ENCODE measurements around the gene UBE2C.
"Not testable (repeated sequence)": the region's sequence is repeated elsewhere in the genome, so short reads cannot be mapped to it uniquely, and the experiment has no call there.

UBE2C gene

DNA sequence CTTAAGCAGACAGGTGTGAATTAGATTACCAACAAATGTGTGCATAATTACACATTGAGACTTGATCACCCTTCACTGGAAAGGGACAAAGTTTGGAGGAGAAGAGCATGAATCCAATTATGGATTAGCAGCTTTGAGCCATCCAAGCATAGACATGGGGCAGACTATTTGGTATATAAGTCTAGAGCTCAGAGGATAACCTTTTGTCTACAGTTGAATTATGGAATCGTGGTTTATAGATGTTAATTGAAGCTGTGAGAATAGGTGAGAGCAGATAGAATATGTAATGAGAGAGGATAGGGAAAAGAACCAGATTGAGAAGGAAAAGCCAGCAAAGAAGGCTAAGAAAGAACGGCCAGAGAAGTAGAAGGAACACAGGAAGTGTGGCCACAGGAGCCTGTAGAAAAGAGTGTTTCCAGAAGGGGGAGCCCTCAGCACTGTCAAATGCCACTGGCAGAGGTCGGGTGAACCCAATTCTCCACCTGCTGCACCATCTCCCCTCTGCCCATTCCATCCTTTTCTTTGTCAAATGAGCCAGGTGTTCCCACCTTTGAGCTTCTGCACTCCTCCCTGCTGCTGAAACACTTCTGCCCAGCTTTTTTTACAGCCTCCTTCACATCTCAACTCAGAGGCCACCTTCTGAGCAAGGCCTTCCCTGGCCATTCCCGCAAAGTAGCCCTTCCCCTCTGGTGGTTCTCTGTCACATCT is 13.4 kb upstream of the UBE2C start:
- DNase-seq, result peak; percentile 71

DNA sequence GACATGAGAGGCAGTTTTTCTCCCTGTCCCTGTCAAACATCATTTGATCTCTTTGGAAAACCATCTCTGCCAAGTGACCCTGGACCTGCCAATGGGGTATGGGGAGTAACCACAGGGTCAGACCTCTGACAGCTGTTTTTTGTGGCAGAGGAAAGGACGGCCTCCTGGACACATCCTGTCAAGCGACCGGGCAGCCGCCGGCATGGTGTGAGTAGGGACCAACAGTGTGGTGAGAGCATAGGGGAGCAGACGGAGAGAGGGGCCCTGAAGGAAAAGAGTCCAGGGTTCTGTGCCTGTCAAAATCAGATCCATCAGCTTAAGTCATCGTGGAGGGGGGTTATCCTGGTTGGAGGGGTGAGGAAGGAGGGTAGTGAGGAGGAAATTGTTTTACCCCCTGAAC is 10.6 kb upstream of the UBE2C start:
- DNase-seq, result no peak

DNA sequence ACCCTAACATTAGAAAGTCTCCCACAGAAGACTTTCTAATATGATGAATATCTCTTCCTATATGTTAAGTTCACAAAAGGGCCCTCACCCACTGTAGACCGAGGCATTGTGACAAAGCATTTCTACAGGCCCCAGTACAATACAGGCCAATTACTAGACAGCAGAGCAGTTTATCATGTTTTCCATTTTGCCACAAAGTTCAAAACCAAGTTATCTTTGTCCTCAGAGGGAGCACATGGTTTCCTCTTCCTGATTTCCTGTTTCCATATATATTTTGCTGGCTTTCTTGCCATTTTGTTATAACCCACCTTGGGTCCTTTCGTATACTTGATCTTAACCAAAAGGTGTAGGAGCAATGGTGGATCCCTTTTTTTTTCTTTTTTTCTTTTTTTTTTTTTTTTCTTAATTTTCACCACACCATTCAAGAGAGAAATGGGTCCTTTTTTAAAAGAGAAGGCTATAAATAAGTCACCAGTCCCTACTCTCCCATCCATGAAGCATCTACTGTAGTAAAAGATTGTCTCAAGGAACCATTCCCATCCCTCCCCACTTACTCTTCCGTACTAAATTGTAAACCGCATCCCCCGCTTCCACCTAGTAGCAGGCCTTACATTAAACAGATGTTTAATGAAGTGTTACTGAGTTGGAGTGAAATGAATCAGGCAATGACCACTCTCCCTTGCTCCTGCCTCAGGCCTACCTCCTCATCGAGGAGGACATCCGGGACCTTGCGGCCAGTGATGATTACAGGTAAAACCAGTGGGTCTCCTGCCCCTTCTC is 2.1 kb upstream of the UBE2C start:
- DNase-seq, result no peak

DNA sequence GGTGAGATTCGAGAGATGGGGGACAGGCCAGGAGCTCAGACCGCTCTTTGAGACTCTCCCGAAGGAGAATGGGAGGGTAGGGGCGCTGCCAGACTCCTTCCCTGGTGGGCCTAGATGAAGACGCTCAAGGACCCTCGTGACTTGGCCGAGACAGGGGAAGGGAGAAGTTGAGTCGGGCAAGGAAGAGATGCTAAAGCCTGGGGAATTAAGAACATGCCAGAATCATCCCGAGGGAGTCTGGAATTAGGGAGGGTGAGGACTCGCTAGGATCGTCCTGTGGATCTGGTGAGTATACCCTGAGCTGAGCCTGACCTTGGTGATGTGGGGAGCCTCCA is 529 bp downstream of the UBE2C start:
- no peak for DNase-seq

DNA sequence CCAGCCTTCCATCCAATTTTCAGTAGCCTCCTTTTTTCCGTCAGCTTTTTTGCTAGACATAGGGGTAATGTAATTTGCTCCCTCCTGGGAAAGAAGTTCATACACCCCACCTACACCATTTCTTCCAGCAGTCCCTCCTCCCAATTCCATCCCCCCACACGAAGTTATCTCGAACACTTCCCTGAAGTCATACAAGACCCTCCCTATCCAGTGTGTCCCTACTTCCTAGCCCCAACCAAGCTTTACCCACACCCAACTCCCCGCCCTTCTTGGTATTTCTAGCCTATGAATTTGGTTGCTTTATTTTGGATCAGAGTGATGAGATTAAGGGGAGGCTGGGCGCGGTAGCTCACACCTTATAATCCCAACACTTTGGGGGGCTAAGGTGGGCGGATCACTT is 1.0 kb downstream of the UBE2C start:
- DNase-seq, result no peak

DNA sequence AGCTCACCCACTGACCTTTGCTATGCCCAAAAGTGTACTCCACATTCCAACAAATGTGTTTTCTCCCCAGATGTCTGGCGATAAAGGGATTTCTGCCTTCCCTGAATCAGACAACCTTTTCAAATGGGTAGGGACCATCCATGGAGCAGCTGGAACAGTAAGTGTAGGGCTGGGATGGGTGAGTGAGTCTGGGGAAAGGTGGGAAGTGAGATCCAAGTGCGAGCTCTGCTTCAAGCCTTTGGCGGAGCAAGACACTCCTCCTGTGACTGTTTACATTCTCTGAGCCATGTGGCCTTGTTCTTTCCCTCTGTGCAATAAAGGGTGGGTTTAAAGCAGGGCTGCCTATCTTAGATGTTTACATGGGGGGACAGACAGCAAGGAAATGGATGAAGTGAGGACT is 1.9 kb downstream of the UBE2C start:
- no peak for DNase-seq

DNA sequence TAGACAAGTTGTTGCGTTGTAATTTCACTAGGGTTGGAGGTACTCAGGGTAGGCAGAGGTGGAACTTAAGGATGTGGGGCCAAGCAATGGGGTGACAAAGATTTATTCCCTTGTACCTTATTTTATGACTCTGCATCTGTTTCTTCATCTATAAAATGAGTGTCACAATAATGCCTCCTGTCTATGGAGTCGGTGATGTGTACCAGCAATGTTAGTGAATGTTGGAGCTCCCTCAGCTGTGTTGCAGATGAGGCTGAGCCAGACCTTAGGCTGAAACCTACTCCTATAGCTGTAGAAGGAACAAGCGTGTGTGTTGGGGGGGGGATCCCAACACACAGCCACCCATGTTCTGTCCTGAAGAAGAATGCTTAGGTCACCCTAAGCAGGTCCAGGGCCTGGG is 4.5 kb downstream of the UBE2C start:
- DNase-seq, result no peak

DNA sequence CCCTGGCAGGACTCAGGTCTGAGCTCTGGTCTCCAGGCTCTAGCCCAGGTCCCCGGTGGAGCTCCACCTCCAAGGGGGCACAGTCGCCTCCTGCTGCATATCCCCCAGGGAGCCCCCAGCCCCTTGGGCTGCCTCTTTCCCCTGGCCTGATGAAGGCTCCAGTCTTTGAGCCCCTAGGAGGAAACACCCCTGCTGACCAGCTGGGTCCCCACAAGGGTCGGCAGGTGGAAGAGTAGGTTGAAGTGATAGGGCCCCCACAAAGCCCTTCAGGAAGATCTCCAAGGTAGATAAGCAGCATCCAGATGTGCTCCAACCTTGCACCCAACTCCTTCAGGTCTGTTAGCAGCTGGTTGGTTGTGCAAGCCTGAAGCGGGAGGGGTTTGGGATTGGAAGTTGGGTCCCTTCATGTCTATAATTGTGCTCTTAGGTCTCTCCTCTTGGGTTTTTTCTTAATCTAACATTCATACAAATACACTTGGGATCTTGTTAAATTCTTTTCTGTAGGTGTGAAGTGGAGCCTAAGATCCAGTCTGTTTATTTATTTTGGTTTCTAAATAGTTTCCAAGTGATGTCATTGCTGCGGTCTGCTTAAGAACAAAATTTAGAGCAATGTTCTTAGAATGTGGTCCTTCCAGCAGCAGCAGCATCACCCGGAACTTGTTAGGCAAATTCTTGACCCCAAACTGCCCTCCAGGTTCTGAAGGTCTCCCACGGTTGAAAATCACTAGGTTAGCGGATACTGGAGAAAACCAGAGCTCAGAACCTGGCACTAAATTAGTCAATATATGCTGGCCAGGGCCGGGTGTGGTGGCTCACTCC is 5.1 kb downstream of the UBE2C start:
- no peak for DNase-seq

DNA sequence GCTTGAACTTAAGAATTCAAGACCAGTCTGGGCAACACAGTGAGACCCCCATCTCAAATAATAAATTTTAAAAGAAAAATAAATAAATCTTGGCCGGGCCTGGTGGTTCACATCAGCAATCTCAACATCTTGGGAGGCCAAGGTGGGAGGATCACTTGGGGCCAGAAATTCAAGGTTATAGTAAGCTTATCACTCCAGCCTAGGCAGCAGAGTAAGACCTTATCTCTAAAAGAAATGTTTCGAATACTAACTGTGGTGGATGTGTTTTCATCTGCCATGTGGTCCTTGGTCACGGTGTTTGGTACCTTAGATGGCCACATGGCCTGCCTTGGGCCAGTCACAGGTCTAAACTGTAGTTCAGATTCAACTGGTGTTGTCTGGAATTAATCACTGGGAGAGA is 5.8 kb downstream of the UBE2C start:
- DNase-seq, result no peak

DNA sequence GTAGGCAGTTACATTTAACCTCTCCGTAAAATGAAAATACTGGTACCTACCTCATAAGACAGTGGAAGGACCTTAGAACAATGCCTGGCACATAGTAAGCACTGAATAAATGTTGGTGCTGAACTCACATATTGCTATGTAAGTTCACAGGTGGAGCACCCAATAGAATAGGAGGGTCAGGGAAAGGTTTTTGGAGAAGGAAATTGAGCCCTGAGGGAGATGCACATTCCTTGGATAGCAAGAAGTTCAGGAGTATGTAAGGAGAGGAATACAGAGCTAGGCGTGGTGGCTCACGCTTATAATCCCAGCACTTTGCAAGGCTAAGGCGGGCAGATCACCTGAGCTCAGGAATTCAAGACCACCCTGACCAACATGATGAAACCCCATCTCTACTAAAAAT is 7.0 kb downstream of the UBE2C start:
- no peak for DNase-seq

DNA sequence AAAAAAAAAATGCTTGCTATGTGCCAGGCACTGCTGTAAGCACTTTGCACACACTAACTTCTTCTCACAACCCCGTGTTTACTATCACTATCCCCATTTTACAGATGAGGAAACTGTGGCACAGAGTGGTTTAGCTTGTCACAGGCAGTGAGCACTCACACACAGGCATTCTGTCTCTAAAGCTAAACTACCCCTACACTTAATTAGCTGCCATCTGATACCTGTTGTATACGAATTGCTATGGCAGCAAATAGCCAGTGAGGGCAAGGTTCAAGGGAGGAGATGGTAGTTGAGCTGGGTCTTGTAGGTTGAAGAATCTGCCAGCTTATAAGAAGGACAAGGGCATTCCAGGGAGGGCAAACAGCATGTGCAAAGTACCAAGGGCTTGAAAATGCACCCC is 9.5 kb downstream of the UBE2C start:
- DNase-seq, result peak; percentile 37

DNA sequence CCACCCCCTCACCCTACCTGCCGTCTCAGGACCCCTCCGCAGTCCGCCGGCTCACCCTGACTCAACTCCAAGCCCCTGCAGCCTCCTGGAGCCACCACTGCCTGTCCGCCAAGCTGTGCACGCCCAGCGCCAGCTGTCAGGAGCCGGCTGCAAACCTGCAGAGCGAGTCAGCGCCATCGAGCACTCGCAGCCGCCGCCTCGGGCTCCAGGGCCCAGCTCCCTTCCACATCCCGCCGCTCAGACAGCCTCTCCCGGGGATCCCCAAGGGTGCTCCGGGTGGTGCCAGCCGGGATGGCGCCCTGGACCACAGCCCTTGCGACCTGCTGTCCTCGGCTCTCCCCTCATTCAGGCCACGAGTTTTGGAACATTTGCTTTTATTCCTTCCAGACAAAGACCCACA is 10.4 kb downstream of the UBE2C start:
- peak; percentile 84 for DNase-seq

DNA sequence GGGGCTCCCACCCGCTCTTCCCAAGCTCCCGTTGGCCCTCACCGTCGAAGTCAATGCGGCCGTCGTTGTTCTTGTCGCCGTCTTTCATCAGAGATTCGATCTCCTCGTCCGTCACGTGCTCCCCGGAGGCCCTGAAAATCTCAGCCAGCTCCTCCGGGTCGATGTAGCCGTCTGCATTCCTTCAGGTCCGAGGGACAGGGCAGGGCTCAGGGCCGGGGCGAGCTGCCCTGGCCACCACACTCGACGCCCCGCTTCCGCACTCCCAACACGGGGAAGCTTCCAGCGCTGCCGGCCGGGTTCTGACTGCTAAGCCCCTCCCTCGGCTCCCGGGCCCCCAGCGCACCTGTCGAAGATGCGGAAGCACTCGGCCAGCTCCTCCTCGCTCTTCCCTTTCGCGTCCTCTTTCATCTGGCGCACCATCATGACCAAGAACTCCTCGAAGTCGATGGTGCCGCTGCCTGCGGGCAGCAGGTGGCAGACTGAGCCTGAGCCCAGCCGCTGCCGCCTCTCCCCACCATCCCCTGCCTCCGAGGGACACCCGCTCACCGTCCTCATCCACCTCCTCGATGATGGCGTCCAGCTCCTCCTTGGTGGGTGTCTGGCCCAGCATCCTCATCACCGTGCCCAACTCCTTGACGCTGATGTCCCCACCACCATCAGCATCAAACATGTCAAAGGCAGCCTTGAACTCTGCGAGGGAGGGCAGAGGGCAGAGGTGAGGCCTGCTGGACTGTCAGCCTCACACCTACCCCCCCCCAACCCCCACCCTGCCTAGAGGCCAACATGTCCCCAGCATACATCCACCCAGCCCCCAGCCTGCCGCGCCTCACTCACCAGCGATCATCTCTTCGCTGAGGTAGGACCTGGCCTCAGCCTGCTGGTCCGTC is 11.7 kb downstream of the UBE2C start:
- no peak for DNase-seq

DNA sequence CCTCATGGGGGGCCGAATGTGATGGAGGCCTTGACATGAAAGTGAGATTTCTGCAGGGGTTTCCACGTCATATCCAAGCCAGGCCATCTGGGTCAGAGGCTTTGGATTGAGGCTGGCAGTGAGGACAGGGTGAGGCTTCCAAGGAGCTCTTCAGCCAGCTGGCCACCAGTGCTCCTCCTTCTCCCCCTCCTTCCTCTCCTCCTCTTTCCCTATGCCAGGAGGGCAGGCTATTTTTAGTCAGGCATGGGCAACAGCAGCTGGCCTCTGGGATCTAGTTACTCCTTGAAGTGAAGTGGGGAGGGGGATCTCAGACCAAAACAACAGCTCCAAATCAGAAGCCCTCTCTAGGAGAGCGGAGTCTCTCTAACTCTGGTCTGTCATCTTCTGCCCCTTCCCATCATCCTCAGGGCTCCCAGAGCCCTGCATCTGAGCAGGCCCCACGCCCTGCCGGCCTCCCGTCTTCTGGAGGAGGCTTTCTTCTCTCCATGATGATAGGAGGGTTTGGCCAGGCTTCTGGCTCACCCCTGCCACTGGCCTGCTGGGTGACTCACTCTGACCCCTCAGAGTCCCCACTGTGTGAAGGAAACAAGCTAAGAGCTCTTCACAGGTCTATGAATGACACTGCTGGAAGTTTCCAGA is 14.1 kb downstream of the UBE2C start:
- peak; percentile 86 for DNase-seq

DNA sequence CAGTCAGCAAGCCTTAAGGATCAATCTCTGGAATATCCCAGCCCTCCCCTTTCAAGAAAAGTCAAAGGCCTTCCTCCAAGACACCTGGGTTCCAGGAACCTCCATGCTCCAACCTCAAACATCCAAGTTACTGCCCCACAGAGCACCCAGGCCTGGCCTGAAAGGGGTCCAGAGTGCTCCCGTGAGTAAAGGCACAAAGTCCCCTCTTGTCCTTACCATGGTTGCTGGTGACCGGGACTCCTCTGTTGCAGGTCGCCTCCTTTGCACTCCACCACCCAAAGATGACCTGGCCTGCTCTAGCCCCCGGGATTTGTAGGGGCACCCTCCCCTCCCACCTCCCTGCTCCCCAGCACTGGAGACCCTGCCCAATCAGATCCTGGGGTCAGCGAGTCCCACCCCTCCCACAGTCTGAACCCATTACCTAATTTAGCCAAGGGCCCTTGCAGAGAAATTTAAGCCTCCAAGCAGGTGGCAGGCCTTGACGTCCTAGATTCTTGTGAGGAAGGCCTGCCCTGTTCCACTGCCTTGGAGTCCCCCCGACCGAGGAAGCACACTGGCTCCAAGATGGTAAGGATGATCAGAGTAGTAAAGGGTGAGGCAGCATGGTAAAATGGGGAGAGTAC is 14.7 kb downstream of the UBE2C start, which contains the start of gene TNNC2:
TNNC2 (minus strand) TSS at position 283 of the 623 bp plus-strand sequence; CDS start at position 219, 64 bp downstream.
- DNase-seq, result no peak

DNA sequence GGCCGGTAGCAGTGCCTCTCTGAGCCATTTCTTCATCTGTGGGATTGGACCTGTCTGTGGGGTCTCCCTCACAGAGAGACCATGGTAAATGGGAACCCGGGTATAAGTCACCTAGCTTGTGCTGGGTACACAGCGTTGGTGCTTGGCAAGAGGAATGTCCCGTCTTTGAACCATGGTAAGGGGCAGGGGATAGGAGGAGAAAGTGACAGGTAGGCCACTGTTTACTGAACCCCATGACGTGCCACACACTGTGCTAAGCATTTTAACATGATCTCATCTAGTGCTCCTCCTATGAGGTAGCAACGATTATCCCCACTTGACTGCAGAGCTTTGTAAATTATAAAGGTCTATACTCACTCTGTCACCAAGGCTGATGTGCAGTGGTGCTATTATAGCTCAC is 15.3 kb downstream of the UBE2C start:
- no peak for DNase-seq

DNA sequence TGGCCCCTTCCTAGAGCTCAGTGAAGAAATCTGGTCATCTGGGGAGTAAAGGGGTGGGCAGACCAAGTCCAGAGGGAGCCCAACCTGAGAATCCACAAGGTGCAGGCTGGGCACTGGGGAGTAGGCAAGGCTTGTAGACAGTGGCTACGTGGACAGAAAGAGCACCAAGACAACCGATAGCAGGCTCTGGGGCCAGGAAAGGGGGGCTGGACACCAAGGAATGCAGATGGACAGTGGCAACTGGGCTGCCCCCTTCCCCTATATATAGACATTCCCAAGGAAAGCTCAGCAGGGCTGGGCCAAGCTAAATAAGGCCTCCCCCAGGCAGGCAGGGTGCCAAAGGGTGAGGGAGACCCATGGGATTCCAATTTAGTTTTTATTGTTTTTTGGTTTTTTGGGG is 16.1 kb downstream of the UBE2C start:
- DNase-seq, result no peak

DNA sequence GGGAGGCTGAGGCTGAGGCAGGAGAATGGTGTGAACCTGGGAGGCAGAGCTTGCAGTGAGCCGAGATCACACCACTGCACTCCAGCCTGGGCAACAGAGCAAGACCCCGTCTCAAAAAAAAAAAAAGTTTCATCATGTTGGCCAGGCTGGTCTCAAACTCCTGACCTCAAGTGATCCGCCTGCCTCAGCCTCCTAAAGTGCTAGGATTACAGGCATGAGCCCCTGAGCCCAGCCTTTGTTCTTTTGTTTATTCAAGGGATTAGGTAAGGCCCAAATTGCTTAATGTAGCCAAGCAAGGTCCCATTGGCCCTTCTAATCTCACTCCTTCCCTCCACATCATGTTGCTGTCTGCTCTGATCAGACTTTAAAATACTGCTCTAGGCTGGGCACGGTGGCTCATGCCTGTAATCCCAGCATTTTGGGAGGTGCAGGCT is 17.2 kb downstream of the UBE2C start:
- DNase-seq, result not testable (repeated sequence)

DNA sequence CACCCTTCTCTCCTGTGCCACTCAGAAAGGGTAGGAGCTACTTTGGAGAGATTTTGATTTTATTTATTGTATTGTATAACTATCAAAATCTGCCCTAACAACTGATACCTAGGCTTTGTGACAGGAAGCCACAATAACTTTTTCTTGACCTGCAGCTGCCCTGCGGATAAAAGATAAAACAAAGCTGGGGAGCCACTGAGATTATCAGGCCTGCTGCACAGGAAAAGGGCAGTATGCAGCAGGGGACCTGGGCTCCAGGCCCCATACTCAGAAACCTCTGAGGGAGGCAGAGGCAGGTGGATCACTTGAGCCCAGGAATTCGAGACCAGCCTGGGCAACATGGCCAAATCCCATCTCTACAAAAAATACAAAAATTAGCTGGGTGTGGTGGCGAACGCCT is 20.2 kb downstream of the UBE2C start:
- DNase-seq, result no peak

DNA sequence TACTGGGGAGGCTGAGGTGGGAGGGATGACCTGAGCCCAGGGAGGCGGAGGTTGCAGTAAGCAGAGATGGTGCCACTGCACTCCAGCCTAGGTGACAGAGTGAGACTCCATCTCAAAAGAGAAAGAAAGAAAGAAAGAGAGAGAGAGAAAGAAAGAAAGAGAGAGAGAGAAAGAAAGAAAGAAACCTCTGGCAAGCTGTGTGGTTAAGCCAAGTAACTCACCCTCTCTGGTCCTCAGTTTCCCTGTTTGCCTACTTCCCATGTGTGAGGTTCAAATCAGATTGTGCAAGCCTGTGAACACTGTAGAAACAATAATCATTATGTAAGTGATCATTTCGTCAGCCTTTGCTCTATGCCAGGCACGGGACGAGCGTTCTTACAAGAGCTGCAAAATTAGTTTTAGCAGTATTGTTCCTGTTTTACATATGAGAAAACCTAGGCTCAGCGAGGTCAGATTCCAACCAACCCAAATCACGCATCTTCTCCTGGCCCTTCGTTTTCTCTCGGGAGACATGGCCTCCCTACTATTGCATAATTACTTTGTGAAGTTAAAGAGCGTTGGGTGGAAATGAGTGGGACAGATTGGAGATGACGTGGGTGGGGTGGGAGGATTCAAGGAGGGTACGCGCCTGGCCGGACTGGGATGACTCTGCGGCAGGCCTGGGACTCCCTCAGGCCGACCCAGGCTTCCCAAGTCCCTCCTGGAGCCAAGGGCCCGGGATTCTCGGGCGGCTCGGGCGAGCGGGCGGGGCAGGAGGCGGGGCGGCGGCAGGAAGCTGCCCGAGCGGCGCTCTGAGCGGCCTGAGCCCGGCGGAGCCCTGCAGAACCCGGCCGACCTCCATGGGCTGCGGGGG is 20.8 kb downstream of the UBE2C start, which contains the start of gene SNX21:
SNX21 (plus strand) TSS at position 770 of the 853 bp plus-strand sequence. CDS start 121 bp downstream, outside the sequence.
- peak; percentile 72 for DNase-seq

Data from NCI-H2171 treated with DMSO at 0.1 percent for 48 hours (cell line).